ENCODE measurements around the gene PCDHGC4. TPM values are rescaled to one million over a fixed set of nuclear protein-coding genes. Genes with fewer than 3 reads are reported as not detected.

The PCDHGC4 gene
- total RNA-seq, 1 experiment from 2014 or later = 4.3 TPM

GRCh38 chr5:141491323-141492167 is 6.7 kb downstream of the PCDHGC4 start:
- Histone ChIP-seq H4K20me1 (ENCODE audit: control insufficient read depth, insufficient read depth, insufficient read length) (no peaks in the 10 kb centered on the region), H3K23ac (ENCODE audit: insufficient read length, low read depth, low read length) (no peak overlapping the region), H2AFZ (ENCODE audit: low read length) (no peak overlapping the region), H3T11ph (ENCODE audit: low read length) (no peak overlapping the region), H3K9me3 (ENCODE audit: control insufficient read depth, low read depth, low read length) (no peaks in the 10 kb centered on the region), H3K14ac (ENCODE audit: insufficient read depth, low read length) (peak overlapping the region; percentile 63; the same call in 1 of the 2 replicates), H2BK120ac (ENCODE audit: low read depth, low read length, poor library complexity, severe bottlenecking) (no peak overlapping the region), H3K4me2 (ENCODE audit: insufficient read depth, insufficient read length, low read length) (no peak overlapping the region), H3K79me1 (ENCODE audit: insufficient read depth, low read depth, low read length, poor library complexity, severe bottlenecking) (no peaks in the 10 kb centered on the region), H3K4ac (ENCODE audit: low read depth, low read length) (no peak overlapping the region), H2AK5ac (ENCODE audit: insufficient read length, low read length) (no peak overlapping the region), H3K56ac (ENCODE audit: insufficient read length, low read depth, low read length) (no peak overlapping the region), H3K23me2 (ENCODE audit: insufficient read length, low read depth, low read length, poor library complexity, severe bottlenecking) (peaks cover 14% of the 10 kb centered on the region), H3K27me3 (ENCODE audit: insufficient read depth, low read length) (peaks cover 4% of the 10 kb centered on the region; the same call in 1 of the 2 replicates), H3K18ac (ENCODE audit: insufficient read length, low read depth, low read length) (no peak overlapping the region), H2BK15ac (ENCODE audit: low read depth, low read length) (no peak overlapping the region), H4K8ac (replicated peaks; ENCODE audit: insufficient read length, low read depth, low read length) (no peak overlapping the region), H3K4me1 (ENCODE audit: insufficient read depth, low read length) (peaks cover 19% of the 10 kb centered on the region), H4K5ac (ENCODE audit: insufficient read length, low read depth, low read length) (no peak overlapping the region), H4K91ac (ENCODE audit: insufficient read length, low read depth, low read length) (no peak overlapping the region), H2BK5ac (ENCODE audit: insufficient read length, low read length) (no peak overlapping the region), H3K27ac (ENCODE audit: insufficient read length, low read depth, low read length) (no peak overlapping the region), H3K9ac (ENCODE audit: extremely low read depth, insufficient read length, low read length) (no peak overlapping the region), H2BK20ac (ENCODE audit: low read depth, low read length, poor library complexity, severe bottlenecking) (no peak overlapping the region), H2BK12ac (ENCODE audit: insufficient read length, low read depth, low read length) (no peak overlapping the region), H3K79me2 (ENCODE audit: insufficient read depth, low read length) (no peaks in the 10 kb centered on the region; the same call in 1 of the 2 replicates)
- TF ChIP-seq CTCF (conservative IDR thresholded peaks at IDR 0.05) = no peak
- H3K9me3 Mint-ChIP-seq = no peaks in the 10 kb centered on the region
- WGBS (ENCODE audit: extremely low coverage, insufficient read length, low lambda C conversion rate) = no CpG with 5 or more reads among the region's 66 CpGs
- H3K27ac Mint-ChIP-seq = no peak overlapping the region
- H3K4me3 Mint-ChIP-seq = no peak overlapping the region
- H3K4me1 Mint-ChIP-seq = peaks cover 38 to 39% of the 10 kb centered on the region in 2 experiments
- H3K36me3 Mint-ChIP-seq (ENCODE audit: insufficient read depth in 1 of 3, low read depth in 3 of 3) = peaks cover 12 to 17% (median 13%) of the 10 kb centered on the region in 3 experiments; a peak in 6 of 7 replicates
- H3K27me3 Mint-ChIP-seq (ENCODE audit: low read depth) = peaks cover 8% of the 10 kb centered on the region
- no peak for DNase-seq
